OCI-LY1 (cell line): ENCODE results near the gene PTGES2.

Experiments
- EZH2 ChIP-seq: fragments of 200-600 bp; sonication (generic), shearing (Covaris generic); IDR thresholded peaks from 2 replicates; pipeline ENCODE4 v1.8.0; 2017; ENCODE audit warnings: borderline replicate concordance, mixed run types, mild to moderate bottlenecking, antibody characterized with exemption, low read length, moderate library complexity, mixed read lengths
- TF ChIP-seq, protein P1 (sequence below): fragments of 200-600 bp; sonication (generic), shearing (Covaris generic); IDR thresholded peaks from 2 replicates; pipeline ENCODE4 v1.5.1; 2017; ENCODE audit warnings: mild to moderate bottlenecking, antibody characterized with exemption, low read length, moderate library complexity, mixed read lengths

- TF ChIP-seq, protein P1, sequence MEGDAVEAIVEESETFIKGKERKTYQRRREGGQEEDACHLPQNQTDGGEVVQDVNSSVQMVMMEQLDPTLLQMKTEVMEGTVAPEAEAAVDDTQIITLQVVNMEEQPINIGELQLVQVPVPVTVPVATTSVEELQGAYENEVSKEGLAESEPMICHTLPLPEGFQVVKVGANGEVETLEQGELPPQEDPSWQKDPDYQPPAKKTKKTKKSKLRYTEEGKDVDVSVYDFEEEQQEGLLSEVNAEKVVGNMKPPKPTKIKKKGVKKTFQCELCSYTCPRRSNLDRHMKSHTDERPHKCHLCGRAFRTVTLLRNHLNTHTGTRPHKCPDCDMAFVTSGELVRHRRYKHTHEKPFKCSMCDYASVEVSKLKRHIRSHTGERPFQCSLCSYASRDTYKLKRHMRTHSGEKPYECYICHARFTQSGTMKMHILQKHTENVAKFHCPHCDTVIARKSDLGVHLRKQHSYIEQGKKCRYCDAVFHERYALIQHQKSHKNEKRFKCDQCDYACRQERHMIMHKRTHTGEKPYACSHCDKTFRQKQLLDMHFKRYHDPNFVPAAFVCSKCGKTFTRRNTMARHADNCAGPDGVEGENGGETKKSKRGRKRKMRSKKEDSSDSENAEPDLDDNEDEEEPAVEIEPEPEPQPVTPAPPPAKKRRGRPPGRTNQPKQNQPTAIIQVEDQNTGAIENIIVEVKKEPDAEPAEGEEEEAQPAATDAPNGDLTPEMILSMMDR, result no peak
- no peak for TF ChIP-seq EZH2
Observed at GRCh38 chr9:128125580-128126354, 1.8 kb downstream of the PTGES2 start.
